Fibroblast of lung (primary cell): Measurements from ENCODE around the gene CLDN12. TPM values are rescaled to one million over a fixed set of nuclear protein-coding genes. Genes with fewer than 3 reads are reported as not detected.
A peak's percentile ranks its signal among the peaks of the same experiment; 100 is the strongest.
"Not testable (repeated sequence)": the region's sequence is repeated elsewhere in the genome, so short reads cannot be mapped to it uniquely, and the experiment has no call there.

ENCODE experiments used
- DNase-seq, 2 donors: peaks; one replicate each; pipeline versions ENCODE4 v3.0.0 to v3.0.0-alpha.2; 2010; ENCODE audit warnings: low read depth in 2 of 2
- H2AFZ ChIP-seq: 2 replicates; pipeline ENCODE4 v1.5.1; 2012; ENCODE audit warnings: low read length, control low read depth, inconsistent platforms
- H3K27ac ChIP-seq: 2 replicates; pipeline ENCODE4 v1.5.1; 2011; ENCODE audit warnings: low read length, control low read depth; ENCODE audit not compliant: insufficient read depth
- H3K27me3 ChIP-seq: 2 replicates; pipeline ENCODE4 v1.5.1; 2011; ENCODE audit warnings: mild to moderate bottlenecking, low read length; ENCODE audit not compliant: control insufficient read depth, insufficient read depth
- H3K36me3 ChIP-seq: 2 replicates; pipeline ENCODE4 v1.5.1; 2011; ENCODE audit warnings: low read length; ENCODE audit not compliant: control insufficient read depth, insufficient read depth
- H3K4me1 ChIP-seq: 2 replicates; pipeline ENCODE4 v1.5.1; 2011; ENCODE audit warnings: low read length; ENCODE audit not compliant: control insufficient read depth, insufficient read depth; ENCODE audit errors: extremely low read depth
- H3K4me2 ChIP-seq: 2 replicates; pipeline ENCODE4 v1.5.1; 2011; ENCODE audit warnings: low read length, control low read depth; ENCODE audit not compliant: insufficient read depth; ENCODE audit errors: extremely low read depth
- H3K4me3 ChIP-seq, 4 experiments: fragments of 200-600 bp in 1 of 4; sonication (generic) in 1 of 4; replicated peaks in 1 of 4; 2 replicates each; pipeline ENCODE4 v1.5.1; 2011 to 2016; ENCODE audit warnings: low read length in 4 of 4, low read depth in 3 of 4, mild to moderate bottlenecking in 3 of 4, control low read depth in 2 of 4, inconsistent platforms in 1 of 4, mixed read lengths in 1 of 4; ENCODE audit not compliant: insufficient read depth in 1 of 4; ENCODE audit errors: control extremely low read depth in 1 of 4
- H3K79me2 ChIP-seq: 2 replicates; pipeline ENCODE4 v1.5.1; 2012; ENCODE audit warnings: mild to moderate bottlenecking, low read length, inconsistent platforms; ENCODE audit not compliant: control insufficient read depth, insufficient read depth
- H3K9ac ChIP-seq: 2 replicates; pipeline ENCODE4 v1.5.1; 2011; ENCODE audit warnings: mild to moderate bottlenecking, low read length, control low read depth; ENCODE audit not compliant: insufficient read depth
- H3K9me3 ChIP-seq: 2 replicates; pipeline ENCODE4 v1.5.1; 2012; ENCODE audit warnings: low read depth, low read length; ENCODE audit not compliant: control insufficient read depth, insufficient read depth
- H4K20me1 ChIP-seq: 2 replicates; pipeline ENCODE4 v1.5.1; 2011; ENCODE audit warnings: low read length; ENCODE audit not compliant: control insufficient read depth, insufficient read depth; ENCODE audit errors: extremely low read depth
- CTCF ChIP-seq, 2 donors: IDR thresholded peaks in 1 of 2; conservative IDR thresholded peaks in 1 of 2; 1 replicate in 1 of 2; 2 replicates in 1 of 2; pipeline ENCODE4 v1.5.1; 2011 to 2012; ENCODE audit warnings: low read length in 2 of 2, control low read depth in 1 of 2, inconsistent platforms in 1 of 2, low read depth in 1 of 2, mild to moderate bottlenecking in 1 of 2
- EZH2 ChIP-seq: IDR thresholded peaks from 2 replicates; pipeline ENCODE4 v1.5.1; 2012; ENCODE audit warnings: low read length, control low read depth, mild to moderate bottlenecking; ENCODE audit errors: missing control alignments
- polyA plus RNA-seq, 2 donors: library from polyadenylated mRNA; depleted of rRNA in 1 of 2; stranded (reverse) in 1 of 2; unstranded in 1 of 2; fragments of >200 nt; gene quantifications; 2 replicates each; pipeline ENCODE4 v1.2.1, GENCODE V29; 2011 to 2012; ENCODE audit warnings: missing spikeins in 1 of 2
- total RNA-seq: library from RNA; depleted of rRNA; stranded (reverse); fragments of >200 nt; gene quantifications from 2 replicates; pipeline ENCODE4 v1.2.1, GENCODE V29; 2014

The CLDN12 gene
- total and polyA plus RNA-seq, 2 donors (not counting 1 experiment from before 2014, with no cell fraction given): 41.8 to 44.8 TPM

GRCh38 chr7:90461219-90461618, 58.0 kb downstream of the CLDN12 start:
- DNase-seq: peak in 1 of 2 donors; percentile 28
- Histone ChIP-seq H2AFZ (no peak overlapping the region), H3K27ac (no peak overlapping the region), H3K27me3 (no peaks in the 10 kb centered on the region), H3K4me1 (no peaks in the 10 kb centered on the region), H3K79me2 (no peaks in the 10 kb centered on the region), H3K9ac (no peak overlapping the region), H4K20me1 (no peaks in the 10 kb centered on the region), H3K4me2 (no peak overlapping the region), H3K9me3 (no peaks in the 10 kb centered on the region), H3K36me3 (no peaks in the 10 kb centered on the region), H3K4me3 (no peak overlapping the region)
- no peak for TF ChIP-seq CTCF (conservative IDR thresholded peaks at IDR 0.05 in 1 of 2, IDR thresholded peaks at IDR 0.05 in 1 of 2; ENCODE audit: low read depth in 1 of 2, low read length in 2 of 2)
- no peak for TF ChIP-seq EZH2

- DNase-seq: peak in 1 of 2 donors; percentile 38
- not testable (repeated sequence) for H3K9me3 ChIP-seq, H3K4me1 ChIP-seq, H3K79me2 ChIP-seq, H3K36me3 ChIP-seq, H3K27me3 ChIP-seq, H4K20me1 ChIP-seq, H3K9ac ChIP-seq
- Histone ChIP-seq H3K27ac (peak overlapping the region; percentile 36), H2AFZ (peak overlapping the region; percentile 84), H3K4me3 (peak overlapping the region in 2 of 4 experiments; percentile 9 to 46), H3K4me2 (peak overlapping the region; percentile 79)
Measured at GRCh38 chr7:90463151-90463628, 59.9 kb downstream of the CLDN12 start.

Other genes with a start within 250 kb of the CLDN12 start
- gene STEAP1, start 249.0 kb upstream of the CLDN12 start, total RNA-seq: 60.9 and 69.9 TPM in 2 replicates
- 26.1 and 57.0 TPM in 2 replicates for gene STEAP1, start 249.0 kb upstream of the CLDN12 start, polyA plus RNA-seq
- 26.3 and 29.8 TPM in 2 replicates for gene STEAP2, start 191.7 kb upstream of the CLDN12 start, total RNA-seq
- gene STEAP2, start 191.7 kb upstream of the CLDN12 start, polyA plus RNA-seq: 11.4 and 16.5 TPM in 2 replicates
- gene CFAP69, start 158.3 kb upstream of the CLDN12 start, total RNA-seq: 6.2 and 7.1 TPM in 2 replicates
- gene CFAP69, start 158.3 kb upstream of the CLDN12 start, polyA plus RNA-seq: 0.99 and 1.3 TPM in 2 replicates
- gene FAM237B, start 82.2 kb upstream of the CLDN12 start, total RNA-seq: under 0.01 TPM in 1 of 2 replicates, not detected in the other
- gene FAM237B, start 82.2 kb upstream of the CLDN12 start, polyA plus RNA-seq: 0.03 TPM in 1 of 2 replicates, not detected in the other
- 13.4 and 18.7 TPM in 2 replicates for gene GTPBP10, start 56.7 kb upstream of the CLDN12 start, total RNA-seq
- 18.6 and 24.7 TPM in 2 replicates for gene GTPBP10, start 56.7 kb upstream of the CLDN12 start, polyA plus RNA-seq
- not detected in 2 replicates for gene PTTG1IP2, start 66.2 kb downstream of the CLDN12 start, total RNA-seq
- not detected in 2 replicates for gene PTTG1IP2, start 66.2 kb downstream of the CLDN12 start, polyA plus RNA-seq
- gene CDK14, start 192.9 kb downstream of the CLDN12 start, total RNA-seq: 36.0 and 41.1 TPM in 2 replicates
- 23.6 and 28.9 TPM in 2 replicates for gene CDK14, start 192.9 kb downstream of the CLDN12 start, polyA plus RNA-seq